HEK293 (cell line): ENCODE data around the gene LTBP1.

Experiments used
- CTCF ChIA-PET: fragments of 350-600 bp; formaldehyde crosslinking; extraction: SDS; loops from one replicate; lab custom pipeline; 2021; ENCODE audit warnings: antibody characterized with exemption; lab: Yijun Ruan, JAX
- POLR2A ChIA-PET: fragments of 300-600 bp; formaldehyde crosslinking; extraction: SDS; loops from one replicate; lab custom pipeline; 2020; ENCODE audit warnings: antibody characterized with exemption, inconsistent platforms; lab: Yijun Ruan, JAX
- H3K27ac ChIP-seq: fragments of 200-500 bp; sonication (Bioruptor generic); 2 replicates; pipeline ENCODE4 v1.5.1; 2014; ENCODE audit warnings: low read depth, low read length, control low read depth, inconsistent platforms; ENCODE audit errors: extremely low read depth
- H3K36me3 ChIP-seq, 2 experiments: fragments of 200-500 bp in 1 of 2; sonication (Bioruptor generic) in 1 of 2; 1 replicate in 1 of 2; 2 replicates in 1 of 2; pipeline ENCODE4 v1.5.1; 2014 to 2017; ENCODE audit warnings: inconsistent platforms in 2 of 2, low read length in 2 of 2; ENCODE audit not compliant: control insufficient read depth in 2 of 2, insufficient read depth in 1 of 2
- H3K4me1 ChIP-seq: fragments of 200-500 bp; sonication (Bioruptor generic); 2 replicates; pipeline ENCODE4 v1.5.1; 2014; ENCODE audit warnings: mild to moderate bottlenecking, low read length, inconsistent platforms; ENCODE audit not compliant: control insufficient read depth, insufficient read depth
- H3K4me3 ChIP-seq: 2 replicates; pipeline ENCODE4 v1.5.1; 2011; ENCODE audit warnings: low read depth, mild to moderate bottlenecking, control low read depth, low read length, moderate library complexity
- H3K9me3 ChIP-seq: fragments of 200-500 bp; sonication (Bioruptor generic); 2 replicates; pipeline ENCODE4 v1.5.1; 2014; ENCODE audit warnings: low read depth, low read length, inconsistent platforms; ENCODE audit not compliant: control insufficient read depth, insufficient read depth
- GLI2 ChIP-seq: fragments of 450-650 bp; formaldehyde crosslinking; IDR thresholded peaks from 2 replicates; pipeline ENCODE4; 2017; ENCODE audit warnings: missing biosample characterization, missing genetic modification characterization, low read depth, borderline replicate concordance
- PATZ1 ChIP-seq: fragments of 450-650 bp; formaldehyde crosslinking; IDR thresholded peaks from 2 replicates; pipeline ENCODE4 v1.5.1; 2016; ENCODE audit warnings: missing biosample characterization, missing genetic modification characterization
- PRDM10 ChIP-seq: fragments of 450-650 bp; formaldehyde crosslinking; IDR thresholded peaks from 2 replicates; pipeline ENCODE4 v1.5.1; 2016; ENCODE audit warnings: missing biosample characterization, missing genetic modification characterization
- SCRT1 ChIP-seq: fragments of 450-650 bp; formaldehyde crosslinking; IDR thresholded peaks from 2 replicates; pipeline ENCODE4 v1.5.1; 2016; ENCODE audit warnings: missing biosample characterization, missing genetic modification characterization, borderline replicate concordance
- ZBTB11 ChIP-seq: fragments of 450-650 bp; formaldehyde crosslinking; conservative IDR thresholded peaks from 2 replicates; pipeline ENCODE4 v1.5.1; 2016; ENCODE audit warnings: low read depth, missing biosample characterization, missing genetic modification characterization
- ZBTB20 ChIP-seq: fragments of 450-650 bp; formaldehyde crosslinking; IDR thresholded peaks from 2 replicates; pipeline ENCODE4 v1.5.1; 2016; ENCODE audit warnings: missing biosample characterization, missing genetic modification characterization
- ZBTB21 ChIP-seq: fragments of 450-650 bp; formaldehyde crosslinking; IDR thresholded peaks from 2 replicates; pipeline ENCODE4 v1.5.1; 2017; ENCODE audit warnings: missing biosample characterization, missing genetic modification characterization
- ZBTB7A ChIP-seq: fragments of 450-650 bp; formaldehyde crosslinking; IDR thresholded peaks from 2 replicates; pipeline ENCODE4 v1.5.1; 2016; ENCODE audit warnings: low read depth, missing biosample characterization, missing genetic modification characterization
- ZNF138 ChIP-seq: fragments of 450-650 bp; formaldehyde crosslinking; IDR thresholded peaks from 2 replicates; pipeline ENCODE4 v1.5.1; 2016; ENCODE audit warnings: missing biosample characterization, missing genetic modification characterization, borderline replicate concordance
- ZNF146 ChIP-seq: fragments of 450-650 bp; formaldehyde crosslinking; IDR thresholded peaks from 2 replicates; pipeline ENCODE4 v1.5.1; 2016; ENCODE audit warnings: missing biosample characterization, missing genetic modification characterization
- ZNF19 ChIP-seq: fragments of 450-650 bp; formaldehyde crosslinking; IDR thresholded peaks from 2 replicates; pipeline ENCODE4; 2016; ENCODE audit warnings: missing biosample characterization, missing genetic modification characterization, low read depth
- ZNF214 ChIP-seq: fragments of 450-650 bp; formaldehyde crosslinking; IDR thresholded peaks from 2 replicates; pipeline ENCODE4 v1.5.1; 2017; ENCODE audit warnings: missing biosample characterization, mild to moderate bottlenecking, missing genetic modification characterization, borderline replicate concordance
- ZNF221 ChIP-seq: fragments of 450-650 bp; formaldehyde crosslinking; IDR thresholded peaks from 2 replicates; pipeline ENCODE4 v1.5.1; 2017; ENCODE audit warnings: missing biosample characterization, missing genetic modification characterization, borderline replicate concordance
- ZNF23 ChIP-seq: fragments of 450-650 bp; formaldehyde crosslinking; IDR thresholded peaks from 2 replicates; pipeline ENCODE4 v1.5.1; 2016; ENCODE audit warnings: missing biosample characterization, missing genetic modification characterization, borderline replicate concordance
- ZNF26 ChIP-seq: fragments of 450-650 bp; formaldehyde crosslinking; IDR thresholded peaks from 2 replicates; pipeline ENCODE4 v1.5.1; 2016; ENCODE audit warnings: missing biosample characterization, missing genetic modification characterization
- ZNF433 ChIP-seq: fragments of 450-650 bp; formaldehyde crosslinking; IDR thresholded peaks from 2 replicates; pipeline ENCODE4 v1.5.1; 2016; ENCODE audit warnings: missing biosample characterization, missing genetic modification characterization, low read depth
- ZNF473 ChIP-seq: fragments of 450-650 bp; formaldehyde crosslinking; IDR thresholded peaks from 2 replicates; pipeline ENCODE4 v1.5.1; 2017; ENCODE audit warnings: missing biosample characterization, missing genetic modification characterization
- ZNF521 ChIP-seq: fragments of 450-650 bp; formaldehyde crosslinking; IDR thresholded peaks from 2 replicates; pipeline ENCODE4 v1.5.1; 2017; ENCODE audit warnings: missing biosample characterization, mild to moderate bottlenecking, missing genetic modification characterization
- ZNF530 ChIP-seq: fragments of 450-650 bp; formaldehyde crosslinking; IDR thresholded peaks from 2 replicates; pipeline ENCODE4 v1.5.1; 2016; ENCODE audit warnings: low read depth, missing biosample characterization, missing genetic modification characterization
- ZNF621 ChIP-seq: fragments of 450-650 bp; formaldehyde crosslinking; IDR thresholded peaks from 2 replicates; pipeline ENCODE4 v1.5.1; 2017; ENCODE audit warnings: missing biosample characterization, missing genetic modification characterization
- ZNF626 ChIP-seq: fragments of 450-650 bp; sonication (Bioruptor Pico); formaldehyde crosslinking; IDR thresholded peaks from 2 replicates; pipeline ENCODE4 v1.5.1; 2018; ENCODE audit warnings: missing biosample characterization, missing genetic modification characterization, inconsistent platforms
- ZNF707 ChIP-seq: fragments of 450-650 bp; formaldehyde crosslinking; IDR thresholded peaks from 2 replicates; pipeline ENCODE4 v1.5.1; 2016; ENCODE audit warnings: missing biosample characterization, missing genetic modification characterization
- ZNF785 ChIP-seq: fragments of 450-650 bp; formaldehyde crosslinking; IDR thresholded peaks from 2 replicates; pipeline ENCODE4 v1.5.1; 2016; ENCODE audit warnings: missing biosample characterization, missing genetic modification characterization

Gene LTBP1

GRCh38 chr2:33391529-33392255, 444.9 kb downstream of the LTBP1 start (continued):
- TF ChIP-seq ZNF707: no peak
- TF ChIP-seq ZNF626 (tag by site-specific recombination): no peak
- TF ChIP-seq ZBTB7A (tag by site-specific recombination): no peak
- TF ChIP-seq, all 188 proteins: peak for 0

GRCh38 chr2:33392366-33392765, 445.6 kb downstream of the LTBP1 start:
- Histone ChIP-seq H3K9me3 (no peaks in the 10 kb centered on the region), H3K36me3 (no peaks in the 10 kb centered on the region), H3K27ac (no peak overlapping the region), H3K4me1 (no peaks in the 10 kb centered on the region), H3K4me3 (no peak overlapping the region)
- CTCF ChIA-PET: no interaction called here
- POLR2A ChIA-PET: no interaction called here
- TF ChIP-seq GLI2 (no peak), ZNF214 (tag by site-specific recombination) (no peak), ZNF785 (tag by site-specific recombination) (no peak), ZNF221 (tag by site-specific recombination) (no peak), ZNF26 (tag by site-specific recombination) (no peak), ZNF138 (tag by site-specific recombination) (no peak), ZBTB20 (tag by site-specific recombination) (no peak), ZNF621 (tag by site-specific recombination) (no peak), ZNF146 (tag by site-specific recombination) (no peak), ZNF530 (no peak), ZNF473 (tag by site-specific recombination) (no peak), ZNF521 (tag by site-specific recombination) (no peak), ZNF707 (no peak), ZBTB21 (tag by site-specific recombination) (no peak), ZNF433 (tag by site-specific recombination) (no peak), SCRT1 (tag by site-specific recombination) (no peak)

- no peak overlapping the region for H3K4me3 ChIP-seq
- no peaks in the 10 kb centered on the region for H3K9me3 ChIP-seq
- ChIA-PET CTCF (interaction anchor here (0.7 to 1.5 kb wide), 11 partner anchors 12 to 621 kb away, joined by 3 to 24 read pairs (median 4); no protein-coding TSS in a partner anchor), POLR2A (interaction anchor here (0.7 kb wide), 1 partner anchor 569 kb away, joined by 5 read pairs; no protein-coding TSS in a partner anchor)
- H3K4me1 ChIP-seq: no peaks in the 10 kb centered on the region
- H3K36me3 ChIP-seq: no peaks in the 10 kb centered on the region
- H3K27ac ChIP-seq: no peak overlapping the region
- TF ChIP-seq PATZ1 (tag by site-specific recombination): no peak
- no peak for TF ChIP-seq ZNF19
- no peak for TF ChIP-seq ZNF23
- TF ChIP-seq ZBTB11 (tag by site-specific recombination): no peak
- no peak for TF ChIP-seq PRDM10 (tag by site-specific recombination)
Measured at GRCh38 chr2:33395034-33395433, 448.3 kb downstream of the LTBP1 start.
